NK-92 treated with Interleukin-12 subunit alpha and Interleukin-12 subunit beta, amount 100 ng/mL, for 24 hours (cell line): Measurements from ENCODE around the gene FAM193A.
"Not testable (repeated sequence)": the region's sequence is repeated elsewhere in the genome, so short reads cannot be mapped to it uniquely, and the experiment has no call there.

ENCODE experiments used
- DNase-seq: peaks from one replicate; lab custom pipeline; 2025; lab: John Stamatoyannopoulos, UW

The FAM193A gene

GRCh38 chr4:2694691-2695090 lies 158.2 kb downstream of the FAM193A start:
- no peak for DNase-seq

GRCh38 chr4:2695346-2696060 lies 159.1 kb downstream of the FAM193A start:
- DNase-seq, result no peak

- DNase-seq, result no peak
These were observed 160.0 kb downstream of the FAM193A start for GRCh38 chr4:2696423-2696822.

- no peak for DNase-seq
These were observed 161.6 kb downstream of the FAM193A start for GRCh38 chr4:2697995-2698414.

- DNase-seq, result no peak
These were observed 162.1 kb downstream of the FAM193A start for GRCh38 chr4:2698504-2698903.

GRCh38 chr4:2698951-2699505 lies 162.6 kb downstream of the FAM193A start:
- no peak for DNase-seq

GRCh38 chr4:2699534-2699933 lies 163.1 kb downstream of the FAM193A start:
- DNase-seq, result no peak

GRCh38 chr4:2700031-2700430 lies 163.6 kb downstream of the FAM193A start:
- no peak for DNase-seq

GRCh38 chr4:2702361-2702760 lies 165.9 kb downstream of the FAM193A start:
- DNase-seq, result no peak

- no peak for DNase-seq
These were observed 166.3 kb downstream of the FAM193A start for GRCh38 chr4:2702770-2703169.

GRCh38 chr4:2712261-2712842 lies 175.9 kb downstream of the FAM193A start:
- DNase-seq, result no peak

- no peak for DNase-seq
These were observed 176.9 kb downstream of the FAM193A start for GRCh38 chr4:2713337-2713736.

GRCh38 chr4:2714061-2714770 lies 177.8 kb downstream of the FAM193A start:
- no peak for DNase-seq

GRCh38 chr4:2714918-2715317 lies 178.5 kb downstream of the FAM193A start:
- no peak for DNase-seq

- DNase-seq, result no peak
These were observed 179.0 kb downstream of the FAM193A start for GRCh38 chr4:2715426-2715825.

GRCh38 chr4:2716236-2716635 lies 179.8 kb downstream of the FAM193A start:
- DNase-seq, result no peak

GRCh38 chr4:2721586-2721985 lies 185.1 kb downstream of the FAM193A start:
- no peak for DNase-seq

GRCh38 chr4:2722033-2722432 lies 185.6 kb downstream of the FAM193A start:
- DNase-seq, result no peak

GRCh38 chr4:2723751-2724150 lies 187.3 kb downstream of the FAM193A start:
- DNase-seq, result no peak

- DNase-seq, result no peak
These were observed 188.9 kb downstream of the FAM193A start for GRCh38 chr4:2725380-2725779.

- DNase-seq, result not testable (repeated sequence)
These were observed 190.4 kb downstream of the FAM193A start for GRCh38 chr4:2726881-2727280.

GRCh38 chr4:2728221-2728620 lies 191.8 kb downstream of the FAM193A start:
- DNase-seq, result no peak
